HG03060 (cell line): ENCODE measurements around the gene RABGGTA.
A peak's percentile ranks its signal among the peaks of the same experiment; 100 is the strongest.

Source experiments
- ATAC-seq: cut with Tn5 transposase; IDR thresholded peaks from one replicate; pipeline ENCODE4 v1.9.1; 2021; ENCODE audit warnings: low read depth, moderate number of reproducible peaks; ENCODE audit not compliant: unreplicated experiment

The RABGGTA gene

DNA sequence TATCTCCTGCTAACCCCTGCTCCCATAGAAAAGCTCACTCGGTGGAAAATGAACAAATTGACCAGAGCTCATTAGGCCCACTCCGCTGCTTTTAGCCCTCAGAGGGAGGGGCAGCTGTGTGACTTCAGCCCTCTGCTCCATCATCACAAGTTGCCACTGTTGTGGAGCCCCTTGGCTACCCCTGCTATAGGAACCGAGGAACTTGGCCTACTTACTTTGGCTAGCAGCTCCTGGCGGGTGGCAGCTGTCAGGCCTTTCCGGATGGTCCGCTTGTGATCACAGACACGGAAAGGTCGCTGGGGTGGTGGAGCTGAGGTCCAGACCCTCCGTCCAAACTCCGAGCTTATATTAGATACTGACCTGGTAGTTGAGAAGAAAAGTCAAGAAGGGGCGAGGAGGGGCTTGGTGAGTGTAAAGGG lies 35.8 kb upstream of the RABGGTA start:
- ATAC-seq, result no peak

DNA sequence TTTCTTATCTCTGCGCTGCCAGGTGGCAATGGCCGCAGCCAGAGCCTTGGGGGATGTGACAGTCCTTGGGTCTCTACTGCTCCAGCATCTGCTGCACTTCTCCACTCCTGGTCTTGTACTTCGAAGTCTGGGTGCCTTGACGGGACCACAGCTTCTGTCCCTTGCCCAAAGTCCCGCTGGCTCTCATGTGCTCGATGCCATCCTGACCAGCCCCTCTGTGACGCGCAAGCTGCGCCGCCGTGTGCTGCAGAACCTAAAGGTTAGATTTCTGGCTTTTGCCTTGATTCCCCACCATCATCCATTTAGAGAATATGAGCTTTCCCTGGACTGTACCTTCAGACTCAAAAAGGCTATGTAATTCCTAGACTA lies 32.6 kb upstream of the RABGGTA start:
- no peak for ATAC-seq

DNA sequence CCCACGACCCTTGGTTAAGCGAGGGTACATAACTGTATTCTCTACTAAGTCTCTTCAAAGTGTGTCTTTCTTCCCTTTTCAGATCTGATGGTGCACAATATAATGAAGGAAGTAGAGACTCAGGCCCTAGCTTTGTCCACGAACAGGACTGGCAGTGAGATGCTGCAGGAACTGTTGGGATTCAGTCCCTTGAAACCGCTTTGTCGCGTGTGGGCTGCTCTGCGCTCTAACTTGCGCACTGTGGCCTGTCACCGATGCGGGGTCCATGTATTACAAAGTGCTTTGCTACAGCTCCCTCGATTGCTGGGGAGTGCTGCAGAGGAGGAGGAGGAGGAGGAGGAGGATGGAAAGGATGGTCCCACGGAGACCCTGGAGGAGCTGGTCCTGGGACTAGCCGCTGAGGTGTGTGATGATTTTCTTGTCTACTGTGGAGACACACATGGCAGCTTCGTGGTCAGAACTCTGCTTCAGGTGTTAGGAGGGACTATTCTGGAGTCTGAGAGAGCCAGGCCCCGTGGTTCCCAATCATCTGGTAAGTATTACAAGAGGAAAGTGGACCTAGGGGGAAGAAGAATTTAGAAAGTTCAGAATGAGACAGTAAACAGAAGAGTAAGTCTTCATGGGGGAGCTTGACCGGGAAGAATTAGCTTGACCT lies 29.1 kb upstream of the RABGGTA start:
- no peak for ATAC-seq

DNA sequence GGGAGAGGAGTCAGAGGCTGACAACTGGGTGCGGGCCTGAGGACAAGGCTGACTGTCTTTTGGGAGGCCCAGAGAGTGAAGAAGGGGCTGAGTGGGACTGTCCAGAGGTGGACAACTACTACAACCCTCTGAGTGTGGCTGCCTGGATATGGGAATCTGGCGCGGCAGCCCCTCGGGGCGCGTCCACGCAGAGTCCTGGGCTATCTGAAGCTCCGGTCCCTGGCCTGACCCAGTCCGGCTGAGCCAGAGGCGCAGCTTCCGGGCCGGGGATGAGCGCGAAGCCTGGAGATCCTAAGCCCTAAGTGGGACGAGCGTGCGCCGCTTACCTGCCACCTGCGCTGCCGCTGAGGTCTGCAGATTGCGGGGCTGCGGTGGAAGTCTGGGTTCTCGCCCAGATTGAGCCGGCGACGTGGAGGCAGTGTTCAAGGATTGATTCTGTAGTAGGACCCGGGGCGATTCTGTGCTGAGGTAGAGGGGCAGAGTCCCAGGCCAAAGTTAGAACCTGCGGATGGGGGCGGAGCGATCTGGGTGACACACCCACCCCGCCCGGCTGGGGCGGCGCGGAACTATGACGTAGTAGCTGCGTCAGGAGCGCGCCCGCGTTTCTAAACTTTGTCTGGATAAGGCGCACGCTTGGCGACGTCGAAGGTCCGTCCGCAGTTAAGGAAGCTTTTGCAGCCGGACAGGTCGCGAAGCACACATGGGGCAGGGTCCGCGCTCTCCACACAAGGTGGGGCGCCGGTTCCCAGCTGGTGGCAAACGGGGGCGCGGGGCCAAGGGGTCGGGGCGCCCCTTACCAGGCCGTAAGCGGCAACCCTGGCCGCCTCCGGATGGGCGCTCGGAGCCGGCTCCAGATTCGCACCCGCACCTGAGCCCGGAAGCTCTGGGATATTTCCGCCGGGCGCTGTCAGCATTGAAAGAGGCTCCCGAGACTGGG lies 28.1 kb upstream of the RABGGTA start, which contains the start of the genes DHRS1 and NOP9:
DHRS1 (minus strand) TSS at position 526 of the 937 bp plus-strand sequence. CDS start 674 bp downstream, outside the sequence.
NOP9 (plus strand) TSS at position 596 of the 937 bp plus-strand sequence; CDS start at position 701, 105 bp downstream.
- ATAC-seq, result peak; percentile 42

DNA sequence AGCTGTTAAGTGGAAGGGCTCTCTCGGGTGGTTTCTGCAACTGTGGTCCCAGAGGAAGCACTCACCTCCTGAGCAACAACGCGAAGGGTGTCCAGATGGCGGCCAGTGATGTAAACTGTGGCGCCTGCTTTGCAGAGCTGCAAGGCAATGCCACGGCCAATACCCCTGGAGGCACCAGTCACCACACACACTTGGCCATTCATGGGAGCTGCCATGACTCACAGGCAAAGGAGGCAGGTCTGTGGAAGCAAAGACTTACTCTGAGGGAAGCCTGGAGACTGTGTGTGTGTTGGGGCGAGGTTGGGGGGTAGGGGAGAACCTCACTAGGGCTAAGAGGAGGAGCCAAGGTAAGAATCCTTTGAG lies 27.5 kb upstream of the RABGGTA start:
- ATAC-seq, result no peak

DNA sequence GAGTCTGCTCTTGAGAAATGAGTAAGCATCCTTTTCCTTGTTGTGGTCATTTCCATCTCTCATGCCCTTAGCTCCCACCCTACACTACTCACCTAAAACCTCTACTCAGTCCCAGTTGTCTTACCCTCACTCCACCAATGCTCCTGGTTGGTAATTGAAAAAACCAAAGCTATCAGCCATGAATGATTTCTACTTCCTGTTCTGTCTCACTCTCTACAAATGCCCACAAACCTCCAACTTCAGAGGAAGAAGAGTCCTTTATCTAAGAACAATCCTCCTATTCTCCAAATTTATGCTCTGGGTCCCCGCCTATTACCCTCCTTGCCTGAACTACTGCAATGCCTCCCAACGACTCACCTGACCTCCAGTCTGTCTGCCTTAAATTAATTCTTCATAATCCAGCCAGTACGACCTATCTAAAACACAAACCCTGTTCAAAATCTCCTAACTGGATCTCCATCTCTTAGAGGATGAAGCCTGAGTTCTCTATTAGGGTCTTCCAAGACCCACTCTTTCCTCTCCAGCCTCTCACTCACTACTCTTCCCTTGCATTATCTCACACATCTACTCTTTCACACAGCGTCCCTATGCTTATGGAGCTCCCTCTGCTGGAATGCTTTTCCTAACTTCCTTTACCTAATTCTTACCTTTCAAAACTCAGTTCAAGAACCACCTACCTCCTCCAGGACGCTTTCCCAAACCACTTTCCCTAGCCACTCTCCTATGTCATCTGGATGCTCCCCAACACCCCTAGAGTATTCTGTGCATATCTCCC lies 26.0 kb upstream of the RABGGTA start:
- ATAC-seq, result no peak

DNA sequence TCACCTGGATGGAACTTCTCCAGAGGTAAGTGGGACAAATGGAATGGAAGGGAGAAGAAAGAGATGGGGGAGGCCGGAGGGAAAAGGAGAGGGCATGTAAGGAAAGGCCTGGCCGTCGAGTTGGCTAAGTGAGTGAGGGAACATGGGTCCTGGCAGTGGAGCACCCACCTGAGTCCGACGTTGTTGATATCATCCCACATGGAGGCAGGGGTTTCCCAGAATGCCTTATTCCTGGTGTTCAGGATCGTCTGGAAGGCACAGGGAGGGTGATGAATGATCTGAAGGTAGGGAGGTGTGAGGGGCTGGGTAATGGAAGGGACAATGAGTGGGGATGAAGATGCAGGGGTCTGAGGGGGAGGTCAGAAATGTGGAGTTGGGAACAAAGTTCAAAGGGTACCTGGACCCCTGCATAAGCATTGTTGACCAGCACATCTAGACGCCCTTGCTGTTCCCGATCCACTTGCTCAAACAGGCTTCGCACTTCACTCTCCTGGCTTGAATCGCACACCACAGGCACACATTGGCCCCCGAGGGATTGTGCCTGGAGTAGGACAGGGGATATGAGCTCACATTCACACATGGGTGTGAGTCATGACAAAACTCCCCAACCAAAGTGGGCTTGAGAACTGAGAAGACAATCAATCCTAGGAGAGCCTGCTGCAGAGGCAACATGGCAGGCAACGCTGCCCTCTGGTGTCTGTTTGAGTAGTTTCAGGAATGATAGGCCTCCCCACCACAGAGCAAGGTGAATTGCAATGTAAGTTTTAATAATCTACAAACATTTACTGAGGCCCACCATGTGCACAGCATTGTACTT lies 25.2 kb upstream of the RABGGTA start:
- ATAC-seq, result no peak

DNA sequence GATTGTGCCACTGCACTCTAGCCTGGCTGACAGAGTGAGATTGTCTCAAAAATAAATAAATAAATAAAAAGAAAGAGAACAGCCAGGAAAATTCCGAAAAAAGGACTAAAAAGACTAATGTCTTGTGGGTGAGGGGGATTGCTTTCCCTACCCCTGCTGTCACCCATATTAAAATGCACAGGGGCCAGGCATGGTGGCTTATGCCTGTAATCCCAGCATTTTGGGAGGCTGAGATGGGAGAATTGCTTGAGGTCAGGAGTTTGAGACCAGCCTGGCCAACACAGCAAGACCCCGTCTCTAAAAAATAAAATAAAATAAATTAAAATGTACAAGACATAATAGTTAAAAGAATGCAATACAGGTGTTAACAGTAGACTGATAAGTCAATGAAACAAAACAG lies 22.1 kb upstream of the RABGGTA start:
- no peak for ATAC-seq

DNA sequence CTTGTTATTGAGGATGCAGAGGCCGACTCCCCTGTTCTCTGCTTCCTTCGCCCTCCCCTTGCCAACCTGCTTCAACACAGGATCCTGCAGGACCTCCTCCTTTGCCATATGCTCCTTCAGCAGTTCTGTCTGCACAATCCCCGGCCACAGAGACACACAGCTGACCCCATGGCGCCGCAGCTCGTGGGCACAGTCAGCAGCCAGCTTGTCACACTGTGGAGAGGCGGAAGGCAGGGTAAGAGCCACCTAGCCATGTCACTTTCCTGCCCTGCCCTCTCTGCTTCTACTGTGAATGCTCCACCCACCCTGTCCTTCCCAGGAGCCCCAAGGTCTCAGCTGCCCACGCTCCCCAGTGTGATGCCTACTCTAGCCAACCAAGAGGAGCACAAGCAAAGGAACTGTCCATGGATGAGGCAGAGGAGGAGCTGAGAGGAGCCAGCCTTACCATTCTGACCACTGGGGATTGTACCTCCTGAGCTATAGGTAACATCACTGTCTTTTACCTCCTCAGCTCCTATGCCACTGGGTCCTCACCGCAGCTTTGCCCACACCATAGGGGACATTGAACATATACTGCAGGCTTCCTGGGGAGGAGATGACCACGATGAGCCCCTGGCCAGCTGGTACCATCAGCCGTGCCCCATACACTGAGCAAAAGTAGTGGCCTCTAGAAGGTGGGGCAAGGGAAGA lies 20.9 kb upstream of the RABGGTA start:
- no peak for ATAC-seq

DNA sequence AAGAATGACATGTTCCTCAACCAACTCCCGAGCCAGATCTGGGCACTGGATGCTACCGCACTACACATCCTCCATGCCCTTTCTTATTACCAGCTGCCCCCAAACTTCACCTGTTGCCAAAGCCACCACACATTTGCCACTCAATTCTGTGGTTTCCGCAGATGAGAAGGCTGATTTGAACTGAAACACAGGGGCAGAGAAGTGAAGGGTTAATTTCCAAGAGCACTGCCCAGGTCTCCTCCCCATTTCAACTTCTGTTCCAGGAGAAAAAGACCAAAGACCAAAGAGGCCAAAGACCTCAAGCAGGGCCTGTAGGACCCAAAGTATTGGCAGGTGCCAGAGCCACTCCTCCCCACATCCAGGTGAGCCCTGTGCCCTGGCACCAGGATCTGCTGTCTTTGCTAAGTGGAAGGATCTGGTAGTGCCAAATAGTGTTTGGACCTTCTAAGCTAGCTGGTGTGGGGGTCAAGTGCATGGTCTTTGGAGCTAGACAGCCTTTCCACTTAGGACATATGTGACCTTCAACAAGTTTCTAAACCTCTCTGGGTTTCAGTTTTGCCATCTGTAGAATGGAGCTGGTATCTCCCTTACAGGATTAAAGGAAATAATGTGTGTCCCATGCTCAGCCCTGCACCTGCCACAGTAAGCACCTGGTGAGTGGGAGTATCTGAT lies 20.2 kb upstream of the RABGGTA start:
- no peak for ATAC-seq

DNA sequence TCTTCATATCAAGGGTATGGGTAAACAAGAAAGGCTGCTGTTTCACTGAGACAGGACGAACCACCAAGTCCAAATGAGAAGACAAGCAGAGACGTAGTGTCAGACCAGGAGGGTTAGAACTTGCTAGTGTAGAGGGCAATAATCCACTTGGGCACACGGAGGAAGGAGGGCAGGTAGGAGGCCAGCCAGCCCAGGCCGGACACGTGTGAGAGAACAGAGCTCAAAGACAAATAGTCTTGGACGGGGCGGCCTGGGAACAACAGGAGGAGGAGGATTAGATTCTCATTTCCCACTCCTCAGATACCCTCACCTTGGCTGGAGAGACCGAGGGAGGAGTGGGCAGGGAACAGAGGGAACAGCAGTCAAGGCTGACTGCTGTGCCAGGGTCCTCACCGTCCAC lies 19.3 kb upstream of the RABGGTA start:
- no peak for ATAC-seq

DNA sequence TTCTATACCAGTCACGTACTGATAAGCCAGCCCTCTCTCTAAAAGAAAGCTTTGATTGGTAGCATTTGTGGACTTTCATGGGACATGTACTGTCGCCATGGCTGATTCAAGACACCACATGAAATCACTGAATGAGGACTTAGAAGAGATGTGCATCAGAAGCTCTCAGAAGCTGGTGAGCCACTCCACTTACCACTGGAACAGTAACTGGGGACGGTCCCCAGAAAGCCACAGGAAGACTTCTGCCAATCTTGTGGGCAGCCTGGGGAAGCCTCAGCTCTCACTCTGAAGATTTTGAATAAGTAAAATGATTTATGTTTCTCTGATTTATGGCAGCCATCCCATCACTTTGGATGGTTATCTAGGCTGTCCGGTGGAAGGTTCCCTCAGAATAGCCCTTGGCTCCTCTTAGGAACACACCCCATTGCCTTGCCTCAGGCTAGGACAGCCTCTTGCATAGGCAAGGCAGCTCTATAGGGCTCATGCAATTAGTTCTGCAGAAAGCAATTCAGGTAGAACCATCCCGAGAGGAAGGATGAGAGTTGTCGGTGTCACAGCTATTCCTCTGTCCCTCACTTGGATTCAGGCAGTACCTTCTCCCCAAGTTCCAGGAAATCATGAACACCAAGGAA lies 18.4 kb upstream of the RABGGTA start:
- peak; percentile 59 for ATAC-seq

DNA sequence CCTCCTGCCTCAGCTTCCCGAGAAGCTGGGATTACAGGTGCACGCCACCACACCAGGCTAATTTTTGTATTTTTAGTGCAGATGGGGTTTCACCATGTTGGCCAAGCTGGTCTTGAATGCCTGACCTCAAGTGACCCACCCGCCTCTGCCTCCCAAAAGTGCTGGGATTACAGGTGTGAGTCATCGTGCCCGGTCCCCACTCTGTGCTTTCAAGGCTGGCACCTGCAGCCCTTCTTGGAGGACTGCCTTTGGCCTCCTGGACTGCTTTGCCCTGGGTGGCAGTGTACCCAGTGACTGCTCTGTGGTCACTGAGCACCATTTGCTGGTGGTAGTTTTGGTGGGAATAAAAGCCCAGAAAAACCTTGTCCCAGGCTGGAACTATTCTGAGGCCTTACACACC lies 15.6 kb upstream of the RABGGTA start:
- no peak for ATAC-seq

DNA sequence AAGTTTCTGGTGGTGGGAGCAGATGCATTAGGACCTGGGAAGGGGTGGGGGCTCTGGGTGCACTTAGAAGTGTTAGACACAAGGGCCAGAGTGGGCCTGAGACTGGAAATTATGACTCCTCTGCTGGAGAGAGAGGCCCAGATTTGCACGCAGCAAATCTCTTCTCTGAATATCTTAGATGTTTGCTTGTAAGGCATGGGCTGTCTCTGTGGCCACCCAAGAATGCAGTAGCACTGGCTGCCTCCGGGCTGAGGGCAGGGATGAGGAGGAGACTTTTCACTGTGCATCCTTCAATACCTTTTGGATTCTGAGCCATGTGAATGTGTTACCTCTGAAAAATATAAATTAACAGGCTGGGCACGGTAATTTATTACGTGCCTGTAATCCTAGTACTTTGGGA lies 14.0 kb upstream of the RABGGTA start:
- no peak for ATAC-seq

DNA sequence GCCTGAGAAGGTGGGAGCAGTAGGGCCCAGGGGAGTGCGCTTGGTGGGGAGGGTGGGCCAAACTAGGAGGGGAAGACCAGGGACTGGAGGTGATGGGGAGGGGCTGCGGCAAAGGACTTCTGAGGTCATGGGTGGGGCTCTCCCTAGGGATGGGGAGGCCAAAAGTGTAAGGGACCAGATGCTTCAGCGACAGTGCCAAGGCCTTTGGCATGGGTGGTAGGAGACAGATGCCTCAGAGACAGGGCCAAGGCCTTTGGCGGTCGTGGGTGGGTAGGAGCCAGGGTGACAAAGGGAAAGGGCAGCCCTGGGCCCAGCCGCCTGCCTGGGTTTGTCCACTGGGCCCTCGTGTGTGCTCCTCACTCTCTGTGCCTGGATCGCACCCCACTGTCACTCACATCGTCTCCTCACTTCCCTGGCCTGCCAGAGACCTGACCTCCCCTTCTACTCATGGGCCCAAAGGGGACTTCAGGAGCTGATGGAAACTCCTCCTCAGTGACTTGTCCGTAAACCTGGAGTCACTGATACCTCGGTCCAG lies 13.2 kb upstream of the RABGGTA start:
- ATAC-seq, result no peak

DNA sequence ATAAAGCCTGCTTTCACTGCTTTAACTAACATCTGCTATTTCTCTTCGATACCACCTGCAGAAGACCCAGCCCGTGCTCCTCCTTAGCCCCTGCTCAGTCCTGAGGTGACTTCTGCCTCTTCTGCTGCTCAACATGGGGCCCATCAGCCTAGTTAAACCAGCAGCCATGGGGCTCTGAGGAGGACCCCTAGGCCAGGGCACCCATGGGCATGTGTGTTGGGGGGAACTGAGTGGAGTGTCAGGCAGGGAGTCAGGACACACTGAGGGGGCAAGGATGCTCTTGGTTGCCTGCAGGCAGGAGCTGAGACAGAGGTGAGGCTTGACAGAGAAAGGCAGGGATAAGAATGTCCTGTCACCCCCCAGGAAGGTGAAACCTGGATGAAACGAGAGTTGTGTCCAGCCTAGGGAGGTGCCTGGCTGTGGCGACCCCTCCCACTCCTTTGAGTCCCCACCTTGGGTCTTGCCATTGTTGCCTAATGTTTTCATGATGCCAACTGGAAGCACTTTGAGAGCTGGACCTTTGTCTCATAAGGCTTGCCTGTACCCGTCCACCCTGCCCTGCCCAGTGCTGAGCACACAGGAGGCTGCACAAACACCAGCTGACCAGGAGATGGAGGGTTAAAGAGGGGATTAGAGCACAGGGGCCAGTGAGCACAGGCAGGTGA lies 12.5 kb upstream of the RABGGTA start:
- ATAC-seq, result no peak

DNA sequence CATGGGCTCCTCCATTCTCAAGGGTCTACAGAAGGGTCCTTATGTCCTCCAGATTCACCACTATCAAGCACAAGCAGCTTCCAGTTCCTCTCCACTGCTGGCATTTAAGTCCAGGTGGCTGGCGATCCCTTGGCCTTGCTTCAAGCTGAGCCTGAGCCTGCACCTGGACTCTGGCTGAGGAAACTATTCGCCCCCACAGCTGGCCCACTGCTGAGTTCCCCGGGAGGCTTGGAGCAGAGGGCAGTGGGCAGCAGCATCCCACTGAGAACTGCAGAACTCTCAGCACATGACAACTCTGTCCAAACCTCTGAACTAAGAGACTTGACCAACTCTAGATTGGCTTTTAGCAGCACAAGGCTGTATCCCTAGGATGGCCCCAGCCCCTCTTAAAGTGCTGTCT lies 11.3 kb upstream of the RABGGTA start:
- no peak for ATAC-seq

DNA sequence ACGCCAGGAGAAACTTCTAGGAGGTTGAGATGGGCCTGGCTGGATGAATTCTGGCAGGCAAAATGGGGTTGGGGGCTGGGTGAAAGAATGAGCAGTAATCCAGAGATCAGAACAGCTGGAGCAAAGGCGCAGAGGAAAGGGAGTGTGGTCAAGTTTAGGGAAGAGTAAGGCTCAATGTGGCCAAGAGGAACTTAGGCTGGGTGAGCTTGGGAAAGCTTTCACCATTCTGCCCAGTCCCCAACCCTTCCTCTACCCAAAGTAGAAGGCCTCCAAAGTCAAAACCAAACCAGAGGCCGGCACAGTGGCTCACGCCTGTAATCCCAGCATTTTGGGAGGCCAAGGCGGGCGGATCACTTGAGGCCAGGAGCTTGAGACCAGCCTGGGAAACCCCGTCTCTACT lies 10.2 kb upstream of the RABGGTA start:
- ATAC-seq, result no peak
